Keratinocyte (primary cell): Measurements from ENCODE around the gene NRXN2. TPM values are rescaled to one million over a fixed set of nuclear protein-coding genes. Genes with fewer than 3 reads are reported as not detected.

Source experiments
- DNase-seq: peaks from one replicate; pipeline ENCODE4 v3.0.0-alpha.2; 2011; ENCODE audit warnings: low read depth, missing footprints, low spot score
- FAIRE-seq: peaks from 2 replicates; lab custom pipeline; 2011; peaks lifted over from hg19 to GRCh38; lab: Jason Lieb, UNC
- H2AFZ ChIP-seq: 2 replicates; pipeline ENCODE4 v1.6.0; 2012; ENCODE audit warnings: low read length, control low read depth, inconsistent platforms; ENCODE audit not compliant: control insufficient read depth
- H3K27ac ChIP-seq: 2 replicates; pipeline ENCODE4 v1.5.1; 2011; ENCODE audit warnings: low read length; ENCODE audit not compliant: control insufficient read depth, insufficient read depth
- H3K27me3 ChIP-seq: 3 replicates; pipeline ENCODE4 v1.6.0; 2011; ENCODE audit warnings: low read length; ENCODE audit not compliant: control insufficient read depth, insufficient read depth; ENCODE audit errors: extremely low read depth
- H3K36me3 ChIP-seq, 2 experiments: 2 replicates in 1 of 2; 3 replicates in 1 of 2; pipeline ENCODE4 v1.5.1; 2011; ENCODE audit warnings: low read length in 2 of 2, mild to moderate bottlenecking in 1 of 2; ENCODE audit not compliant: control insufficient read depth in 2 of 2, insufficient read depth in 2 of 2; ENCODE audit errors: extremely low read depth in 1 of 2
- H3K4me1 ChIP-seq: 3 replicates; pipeline ENCODE4 v1.5.1; 2011; ENCODE audit warnings: low read length; ENCODE audit not compliant: control insufficient read depth, insufficient read depth; ENCODE audit errors: extremely low read depth
- H3K4me2 ChIP-seq: 3 replicates; pipeline ENCODE4 v1.6.0; 2011; ENCODE audit warnings: low read depth, low read length; ENCODE audit not compliant: control insufficient read depth, insufficient read depth; ENCODE audit errors: extremely low read depth
- H3K4me3 ChIP-seq, 3 experiments: fragments of 200-600 bp in 1 of 3; sonication (generic) in 1 of 3; 2 replicates in 2 of 3; 3 replicates in 1 of 3; pipeline ENCODE4 v1.5.1; 2011 to 2016; ENCODE audit warnings: low read length in 3 of 3, mild to moderate bottlenecking in 3 of 3, control low read depth in 2 of 3, inconsistent platforms in 1 of 3, low read depth in 1 of 3, mixed read lengths in 1 of 3, mixed run types in 1 of 3, moderate library complexity in 1 of 3; ENCODE audit not compliant: control insufficient read depth in 2 of 3, insufficient read depth in 2 of 3; ENCODE audit errors: extremely low read depth in 1 of 3
- H3K79me2 ChIP-seq: 2 replicates; pipeline ENCODE4 v1.6.0; 2012; ENCODE audit warnings: low read length; ENCODE audit not compliant: control insufficient read depth, insufficient read depth
- H3K9ac ChIP-seq: 3 replicates; pipeline ENCODE4 v1.6.0; 2011; ENCODE audit warnings: low read length; ENCODE audit not compliant: control insufficient read depth, insufficient read depth; ENCODE audit errors: extremely low read depth
- H3K9me1 ChIP-seq: 3 replicates; pipeline ENCODE4 v1.6.0; 2011; ENCODE audit warnings: low read length; ENCODE audit not compliant: control insufficient read depth, insufficient read depth; ENCODE audit errors: extremely low read depth
- H3K9me3 ChIP-seq: 2 replicates; pipeline ENCODE4 v1.5.1; 2012; ENCODE audit warnings: low read depth, low read length; ENCODE audit not compliant: control insufficient read depth
- H4K20me1 ChIP-seq: 3 replicates; pipeline ENCODE4 v1.6.0; 2011; ENCODE audit warnings: low read length; ENCODE audit not compliant: control insufficient read depth, insufficient read depth; ENCODE audit errors: extremely low read depth
- CTCF ChIP-seq, 3 experiments: IDR thresholded peaks in 1 of 3; conservative IDR thresholded peaks in 1 of 3; optimal IDR thresholded peaks in 1 of 3; 2 replicates in 2 of 3; 3 replicates in 1 of 3; pipeline versions ENCODE3 to v1.5.1; 2011; ENCODE audit warnings: low read length in 3 of 3, mild to moderate bottlenecking in 3 of 3, moderate library complexity in 2 of 3, control low read depth in 1 of 3, inconsistent platforms in 1 of 3; ENCODE audit not compliant: insufficient read depth in 2 of 3; ENCODE audit errors: extremely low read depth in 1 of 3
- EZH2 ChIP-seq: IDR thresholded peaks from one replicate; pipeline ENCODE4 v1.6.1; 2012; ENCODE audit warnings: inconsistent platforms, mild to moderate bottlenecking, low read length, moderate library complexity
- dilution Hi-C: fragments of 300-500 bp; cut with MboI; formaldehyde crosslinking; loops from one replicate; pipeline ENCODE4 v1.7.0; 2020; ENCODE audit warnings: low sequenced_read_pairs; ENCODE audit not compliant: extremely low pct_ligation_motif_present
- polyA plus RNA-seq, 5 experiments: library from polyadenylated mRNA; depleted of rRNA in 3 of 5; stranded (reverse) in 3 of 5; stranded (forward) in 1 of 5; unstranded in 1 of 5; fragments of >200 nt; gene quantifications; 1 replicate in 1 of 5; 2 replicates in 3 of 5; 3 replicates in 1 of 5; pipeline versions ENCODE4 v1.2.1 to v1.2.3, GENCODE V29; 2011 to 2012; ENCODE audit warnings: missing spikeins in 2 of 5, low read depth in 1 of 5, low replicate concordance in 1 of 5

Gene NRXN2
- polyA plus RNA-seq, 1 donor (not counting 4 experiments of a cell fraction or from before 2014, with no cell fraction given), result not detected

- no peak overlapping the region for H3K27ac ChIP-seq
- no peak for FAIRE-seq
- H4K20me1 ChIP-seq, result no peaks in the 10 kb centered on the region
- dilution Hi-C loops, result no loop called here
- no peak overlapping the region for H2AFZ ChIP-seq
- H3K79me2 ChIP-seq, result no peaks in the 10 kb centered on the region
- H3K36me3 ChIP-seq, result no peaks in the 10 kb centered on the region
- no peak overlapping the region for H3K4me2 ChIP-seq
- H3K9ac ChIP-seq, result no peak overlapping the region
- no peaks in the 10 kb centered on the region for H3K4me1 ChIP-seq
- H3K4me3 ChIP-seq, result no peak overlapping the region
- no peaks in the 10 kb centered on the region for H3K9me1 ChIP-seq
- H3K27me3 ChIP-seq, result peaks cover 20% of the 10 kb centered on the region
- H3K9me3 ChIP-seq, result no peaks in the 10 kb centered on the region
- TF ChIP-seq EZH2 (no peak), CTCF (optimal IDR thresholded peaks at IDR 0.05 in 1 of 3, IDR thresholded peaks at IDR 0.05 in 1 of 3, conservative IDR thresholded peaks at IDR 0.05 in 1 of 3; ENCODE audit: extremely low read depth in 1 of 3, insufficient read depth in 2 of 3, low read length in 3 of 3) (no peak)
- no peak for DNase-seq
Measured at GRCh38 chr11:64726867-64727530, 4.0 kb upstream of the NRXN2 start.

DNA sequence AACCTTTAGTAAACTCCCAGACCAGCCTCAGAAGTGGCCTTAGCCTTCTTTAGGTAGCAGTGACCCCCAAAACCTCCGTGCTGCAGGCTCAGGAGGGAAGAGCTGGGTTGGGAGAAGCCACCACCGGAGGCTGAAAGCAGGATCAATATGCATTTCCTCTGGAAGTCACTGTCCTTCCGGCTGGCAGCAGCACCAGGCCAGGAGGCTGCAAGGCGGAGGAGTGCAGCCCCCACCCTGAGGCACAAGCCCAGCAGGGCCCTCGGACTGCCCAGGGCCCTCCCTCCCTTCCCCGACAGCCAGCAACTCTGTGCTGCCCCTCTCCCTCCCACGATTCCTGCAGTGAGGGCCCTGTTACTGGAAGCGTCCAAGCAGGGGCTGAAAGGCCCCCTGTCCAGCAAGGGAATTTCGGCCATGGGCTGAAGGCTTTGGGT, 3.2 kb upstream of the NRXN2 start:
- Histone ChIP-seq H3K4me1 (no peaks in the 10 kb centered on the region), H3K79me2 (no peaks in the 10 kb centered on the region), H3K9me1 (no peaks in the 10 kb centered on the region), H3K27me3 (peaks cover 27% of the 10 kb centered on the region), H3K4me3 (no peak overlapping the region), H3K27ac (no peak overlapping the region), H3K36me3 (no peaks in the 10 kb centered on the region), H4K20me1 (no peaks in the 10 kb centered on the region), H3K4me2 (no peak overlapping the region), H3K9me3 (no peaks in the 10 kb centered on the region), H3K9ac (no peak overlapping the region), H2AFZ (no peak overlapping the region)
- TF ChIP-seq EZH2 (no peak), CTCF (optimal IDR thresholded peaks at IDR 0.05 in 1 of 3, IDR thresholded peaks at IDR 0.05 in 1 of 3, conservative IDR thresholded peaks at IDR 0.05 in 1 of 3; ENCODE audit: extremely low read depth in 1 of 3, insufficient read depth in 2 of 3, low read length in 3 of 3) (no peak)
- FAIRE-seq (no peak), DNase-seq (no peak)
- dilution Hi-C loops, result no loop called here
